Measurements from ENCODE around the gene C20orf204.

C20orf204 gene

DNA sequence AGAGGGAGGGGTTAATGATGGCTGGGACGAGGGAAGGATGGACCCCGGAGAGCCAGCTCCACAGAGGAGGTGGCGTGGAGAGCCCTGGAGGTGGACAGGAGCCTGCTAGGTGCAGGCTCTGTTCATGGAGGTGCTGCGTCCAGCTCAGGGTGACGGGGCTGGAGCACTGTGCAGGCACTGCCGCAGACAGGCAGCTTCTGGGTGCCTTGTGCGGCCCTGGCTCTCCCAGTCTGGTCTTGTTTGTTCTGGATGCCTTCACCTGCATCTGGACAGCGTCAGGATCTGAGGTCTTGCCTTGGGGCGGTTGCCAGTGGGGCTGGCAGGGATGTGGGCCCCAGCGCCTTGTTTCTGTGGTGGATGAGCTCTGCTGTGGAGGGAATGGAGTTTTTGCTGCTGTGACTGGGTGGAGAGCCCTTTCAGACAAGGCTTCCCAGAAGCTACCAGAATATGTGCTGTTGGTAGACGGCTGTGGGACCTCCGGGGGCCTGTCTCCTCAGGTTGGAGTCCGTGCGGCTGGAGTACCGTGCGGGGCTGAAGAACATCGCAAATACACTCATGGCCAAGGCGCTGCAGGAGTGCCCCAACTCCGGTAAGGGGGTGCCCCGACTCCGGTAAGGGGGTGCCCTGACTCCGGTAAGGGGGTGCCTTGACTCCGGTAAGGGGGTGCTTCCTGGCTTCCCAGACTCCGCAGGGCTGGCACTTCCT lies 7.8 kb upstream of the C20orf204 start:
- no peak for DNase-seq

DNA sequence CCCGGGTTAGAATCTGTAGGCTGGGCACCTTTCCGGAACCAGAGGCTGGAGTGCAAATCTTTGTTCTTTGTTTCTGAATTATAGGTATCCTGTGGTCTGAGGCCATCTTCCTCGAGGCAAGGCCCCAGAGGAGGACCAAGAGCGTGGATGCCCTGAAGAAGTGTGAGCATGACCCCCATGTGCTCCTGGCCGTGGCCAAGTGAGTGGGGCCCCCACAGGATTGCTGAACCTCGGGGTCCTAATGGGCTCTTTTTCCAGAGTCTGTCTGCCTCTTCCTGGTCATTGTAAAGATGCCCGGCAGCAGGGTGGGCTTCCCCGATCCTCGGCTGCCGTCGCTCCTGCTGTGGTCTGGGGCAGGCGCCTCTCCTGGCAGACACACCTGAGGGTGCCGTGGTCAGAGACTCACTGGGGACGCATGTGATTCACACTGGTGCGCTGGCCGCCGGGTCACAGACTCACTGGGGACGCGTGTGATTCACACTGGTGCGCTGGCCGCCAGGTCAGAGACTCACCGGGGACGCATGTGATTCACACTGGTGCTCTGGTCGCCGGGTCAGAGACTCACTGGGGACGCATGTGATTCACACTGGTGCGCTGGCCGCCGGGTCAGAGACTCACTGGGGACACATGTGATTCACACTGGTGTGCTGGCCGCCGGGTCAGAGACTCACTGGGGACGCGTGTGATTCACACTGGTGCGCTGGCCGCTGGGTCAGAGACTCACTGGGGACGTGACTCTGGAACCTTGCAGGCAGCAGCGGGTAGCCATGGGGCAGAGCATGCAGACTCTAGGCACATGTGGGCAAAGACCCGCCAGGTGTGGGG lies 6.5 kb upstream of the C20orf204 start:
- no peak for DNase-seq

DNA sequence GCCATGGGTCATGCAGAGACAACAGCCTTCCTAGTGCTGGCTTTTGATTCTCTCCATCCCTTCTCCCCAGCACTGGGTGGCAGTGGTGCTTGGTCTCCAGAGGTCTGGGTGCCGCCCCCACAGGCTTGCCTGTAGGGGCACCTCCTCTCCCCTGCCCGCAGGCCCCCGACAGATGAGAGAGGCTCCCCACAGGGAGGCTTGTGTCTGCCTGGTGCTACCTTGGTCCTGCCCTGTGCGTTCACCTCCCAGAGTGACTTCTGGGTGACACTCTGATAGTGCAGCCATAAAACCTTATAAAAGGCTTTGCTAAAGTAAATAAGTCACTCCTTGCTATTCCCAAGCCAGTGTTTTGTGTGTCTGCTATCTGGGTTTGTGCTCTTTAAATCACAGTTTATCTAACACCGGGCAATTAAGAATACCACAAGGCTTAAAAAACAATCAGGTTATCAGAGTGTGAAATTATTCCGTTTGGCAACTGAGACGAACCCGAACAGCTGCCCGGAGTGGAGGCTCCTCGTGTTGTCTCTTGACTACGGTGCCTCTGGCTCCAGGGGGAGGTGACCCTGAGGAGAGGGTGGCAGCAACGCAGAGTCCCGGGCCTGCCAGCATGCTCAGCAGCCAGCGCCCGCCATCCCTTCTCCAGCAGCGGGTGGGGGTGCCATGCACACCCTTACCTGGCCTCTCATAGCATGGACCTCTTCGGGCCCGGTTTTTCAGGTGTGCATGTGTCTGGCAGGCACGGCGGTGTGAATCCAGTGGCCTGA lies 5.4 kb upstream of the C20orf204 start:
- DNase-seq, result no peak

DNA sequence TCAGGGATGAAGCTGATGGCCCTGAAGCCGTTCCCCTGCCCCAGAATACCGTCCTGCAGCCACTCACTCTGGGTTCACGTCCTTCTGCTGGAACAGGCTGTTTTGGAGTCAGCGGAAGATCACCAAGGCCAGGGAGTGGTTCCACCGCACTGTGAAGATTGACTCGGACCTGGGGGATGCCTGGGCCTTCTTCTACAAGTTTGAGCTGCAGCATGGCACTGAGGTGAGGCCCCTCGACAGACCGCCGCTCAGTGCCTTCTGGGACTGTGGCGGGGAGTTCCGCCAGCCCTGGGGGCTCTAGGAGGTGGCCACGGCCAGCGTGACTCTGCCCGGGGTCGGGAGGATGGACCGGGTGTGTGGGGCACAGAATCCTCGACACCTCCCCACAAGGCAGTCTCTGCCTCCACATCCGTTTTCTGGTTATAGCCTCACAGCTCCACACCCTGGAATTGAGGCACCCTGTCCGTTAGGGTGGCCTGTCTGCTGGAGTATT lies 4.1 kb upstream of the C20orf204 start:
- DNase-seq, result no peak

DNA sequence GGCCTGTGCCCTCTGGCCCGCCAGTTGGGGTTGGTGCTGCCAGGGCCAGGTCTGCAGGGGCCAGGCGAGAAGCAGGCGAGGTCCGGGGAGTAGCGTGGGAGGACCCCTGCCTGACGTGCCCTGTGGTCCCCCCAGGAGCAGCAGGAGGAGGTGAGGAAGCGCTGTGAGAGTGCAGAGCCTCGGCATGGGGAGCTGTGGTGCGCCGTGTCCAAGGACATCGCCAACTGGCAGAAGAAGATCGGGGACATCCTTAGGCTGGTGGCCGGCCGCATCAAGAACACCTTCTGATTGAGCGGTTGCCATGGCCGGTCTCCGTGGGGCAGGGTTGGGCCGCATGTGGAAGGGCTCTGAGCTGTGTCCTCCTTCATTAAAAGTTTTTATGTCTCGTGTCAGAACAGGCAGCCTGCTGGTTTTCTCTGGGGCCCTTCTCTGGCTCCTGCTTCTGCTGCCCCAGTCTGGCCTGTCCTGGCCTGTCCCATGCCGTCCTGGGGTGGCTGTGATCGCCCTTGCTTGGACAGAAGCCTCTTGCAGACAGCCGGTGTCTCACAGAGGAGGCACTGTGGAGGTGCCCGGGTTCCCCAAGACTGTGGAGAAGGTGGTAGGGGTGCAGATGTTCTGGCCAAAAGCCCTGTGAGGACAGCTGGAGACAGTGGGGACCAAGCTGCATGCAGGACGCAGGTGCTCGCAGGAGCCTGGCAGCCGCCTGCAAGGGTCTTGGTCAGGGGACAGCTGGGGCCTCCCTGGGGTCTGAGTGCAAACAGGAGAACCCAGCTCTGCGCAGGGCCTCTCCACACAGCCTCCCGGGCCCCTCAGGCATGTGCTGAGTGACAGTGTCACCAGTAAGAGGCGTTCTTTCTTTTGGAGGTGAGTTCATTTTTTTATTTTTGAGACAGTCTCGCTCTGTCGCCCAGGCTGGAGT lies 3.0 kb upstream of the C20orf204 start:
- DNase-seq, result no peak

DNA sequence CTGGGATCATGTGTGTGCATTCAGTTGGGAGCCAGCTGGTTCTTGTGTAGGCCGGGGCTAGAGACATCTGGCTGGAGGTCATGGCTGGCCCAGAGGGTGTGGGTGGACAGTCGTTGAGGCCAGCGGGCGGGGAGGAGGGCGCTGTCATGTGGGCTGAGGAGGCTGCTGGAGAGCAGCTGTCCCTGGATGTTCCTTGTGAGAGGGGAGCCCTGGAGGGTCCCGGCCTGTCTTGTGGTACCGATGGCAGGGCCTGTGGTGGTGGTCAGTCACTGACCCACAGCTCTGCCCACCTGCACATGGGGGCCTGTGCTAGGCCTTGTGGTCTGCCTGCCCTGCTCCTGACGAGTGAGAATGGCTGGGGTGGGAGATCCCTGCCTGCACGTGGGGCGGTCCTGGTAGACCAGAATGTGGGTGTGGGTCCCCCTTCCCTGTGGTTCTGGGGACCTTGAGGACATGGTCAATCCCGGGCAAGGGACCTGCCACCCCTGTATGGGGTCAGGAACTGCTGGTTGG lies 1.9 kb upstream of the C20orf204 start:
- no peak for DNase-seq

DNA sequence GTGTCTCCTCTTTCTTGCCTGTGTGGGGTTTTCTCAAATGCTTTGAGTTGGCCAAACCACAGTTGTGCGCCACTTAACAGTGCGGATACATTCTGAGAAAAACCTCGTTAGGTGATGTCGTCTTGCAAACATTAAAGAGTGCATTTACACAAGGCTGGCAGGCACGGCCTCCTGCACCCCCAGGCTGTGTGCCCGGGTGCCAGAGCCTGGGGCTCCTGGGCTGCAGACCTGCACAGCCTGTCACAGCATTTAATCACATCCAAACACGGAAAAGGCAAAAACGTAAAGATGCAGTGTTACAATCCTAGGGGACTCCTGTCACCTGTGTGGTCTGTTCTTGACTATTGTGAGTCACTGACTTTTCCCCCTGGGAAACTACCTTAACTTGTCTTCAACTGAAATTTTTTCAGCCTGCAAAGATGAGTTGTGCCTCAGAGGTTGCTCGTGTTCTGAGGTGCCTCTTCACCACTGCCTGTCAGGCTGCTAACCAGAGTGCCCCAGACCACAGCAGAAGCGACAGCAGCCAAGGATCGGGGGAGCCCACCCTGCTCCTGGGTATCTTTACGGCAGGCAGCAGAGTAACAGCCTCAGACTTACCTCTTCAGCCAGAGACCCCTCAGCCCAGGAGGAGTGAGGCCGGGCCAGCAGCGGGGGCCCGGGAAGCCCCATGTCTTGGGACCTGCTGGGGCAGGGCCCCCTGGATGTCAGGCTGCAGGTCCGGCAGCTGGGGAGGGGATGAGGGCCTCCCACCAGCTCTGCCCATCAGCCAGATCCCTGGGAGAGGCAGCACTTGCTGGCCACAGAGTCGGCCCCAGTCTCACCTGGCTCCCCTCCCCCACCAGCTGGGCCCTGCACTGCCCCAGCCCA lies 683 bp upstream of the C20orf204 start:
- DNase-seq, result peak; percentile 79

DNA sequence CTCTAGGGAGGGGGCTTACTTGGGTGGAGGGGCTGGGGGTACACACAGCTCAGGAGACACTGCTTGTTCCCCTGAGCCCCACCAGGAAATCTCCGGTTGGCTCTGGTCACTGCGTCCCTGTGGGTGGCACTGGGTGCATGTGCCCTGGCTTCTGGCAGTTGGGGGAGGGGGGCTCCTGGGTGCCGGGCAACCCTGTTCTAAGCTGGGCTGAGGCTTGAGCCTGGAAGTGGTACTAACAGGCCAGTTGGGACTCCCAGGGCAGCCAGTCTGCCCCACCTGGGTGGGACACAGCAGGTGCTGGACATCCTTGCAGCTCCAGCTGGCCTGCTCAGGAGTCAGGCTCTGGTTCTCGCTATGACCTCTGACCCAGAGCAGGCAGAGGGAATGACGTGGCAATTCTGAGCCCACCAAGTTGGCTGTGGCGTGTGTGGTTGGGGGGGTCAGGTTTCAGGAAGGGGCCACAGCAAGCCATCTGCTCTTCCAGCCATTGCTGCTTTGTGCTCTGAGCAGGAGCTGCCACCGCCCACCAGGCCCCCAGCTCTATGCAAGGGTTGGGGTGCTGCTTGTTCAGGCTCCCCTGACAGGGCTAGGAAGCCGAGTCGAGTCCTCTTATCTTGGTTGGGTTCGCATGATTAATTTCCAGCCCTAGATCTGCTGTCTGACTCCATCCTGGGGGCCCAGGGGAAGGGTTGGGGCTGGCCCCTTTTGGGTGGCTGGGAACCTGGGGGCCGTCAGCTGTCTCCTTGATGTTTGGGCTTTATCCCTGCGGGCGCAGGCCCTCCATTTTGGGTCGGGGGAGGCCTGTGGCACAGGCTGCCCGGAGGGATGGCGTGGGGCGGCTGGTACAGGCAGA lies 590 bp downstream of the C20orf204 start:
- DNase-seq, result peak; percentile 37

DNA sequence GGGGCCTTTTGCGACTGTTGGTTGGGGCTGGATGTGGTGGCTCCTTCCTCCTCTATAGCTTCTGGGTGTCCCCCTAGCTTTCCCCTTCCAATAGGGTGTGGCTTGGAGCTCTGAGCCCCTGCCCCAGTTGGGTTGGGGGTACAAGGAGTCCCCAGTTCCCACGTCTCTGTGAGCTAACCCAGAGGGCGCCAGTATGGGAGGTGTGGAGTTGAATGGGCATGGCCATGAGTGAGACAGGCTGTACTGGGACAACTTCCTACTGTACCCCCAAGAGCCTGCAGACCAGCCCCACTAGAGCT lies 1.2 kb downstream of the C20orf204 start:
- DNase-seq, result no peak

DNA sequence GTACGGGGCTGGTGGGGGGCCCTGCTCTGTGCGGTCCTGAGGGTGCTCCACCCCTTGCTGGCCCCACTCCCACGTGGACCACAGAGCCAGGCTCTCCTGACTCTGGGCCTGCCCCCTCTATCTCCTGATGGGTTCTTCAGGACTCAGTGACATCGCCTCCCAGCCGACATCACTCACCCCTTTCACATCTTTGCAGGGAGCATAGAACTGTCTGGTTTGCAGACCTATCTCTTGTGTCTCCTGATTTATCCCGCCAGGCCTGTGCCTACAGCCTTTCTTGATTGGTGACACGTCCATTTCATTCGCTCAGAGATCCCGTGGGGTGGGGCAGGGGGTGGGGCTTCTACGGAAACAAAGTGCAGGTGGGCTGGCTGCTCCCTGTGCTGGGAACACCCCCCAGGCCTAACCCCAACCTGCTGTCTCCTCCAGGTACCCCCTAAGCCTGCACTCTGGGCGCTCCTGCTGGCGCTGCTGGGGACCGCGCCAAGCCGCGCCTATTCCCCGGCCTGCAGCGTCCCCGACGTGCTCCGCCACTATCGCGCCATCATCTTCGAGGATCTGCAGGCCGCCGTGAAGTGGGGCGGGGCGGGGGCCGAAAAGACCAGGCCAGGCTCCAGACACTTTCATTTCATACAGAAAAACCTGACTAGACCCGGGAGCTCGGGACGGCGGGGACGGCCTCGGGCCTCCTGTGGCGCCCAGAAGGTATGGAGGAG lies 1.7 kb downstream of the C20orf204 start:
- DNase-seq, result peak; percentile 32

DNA sequence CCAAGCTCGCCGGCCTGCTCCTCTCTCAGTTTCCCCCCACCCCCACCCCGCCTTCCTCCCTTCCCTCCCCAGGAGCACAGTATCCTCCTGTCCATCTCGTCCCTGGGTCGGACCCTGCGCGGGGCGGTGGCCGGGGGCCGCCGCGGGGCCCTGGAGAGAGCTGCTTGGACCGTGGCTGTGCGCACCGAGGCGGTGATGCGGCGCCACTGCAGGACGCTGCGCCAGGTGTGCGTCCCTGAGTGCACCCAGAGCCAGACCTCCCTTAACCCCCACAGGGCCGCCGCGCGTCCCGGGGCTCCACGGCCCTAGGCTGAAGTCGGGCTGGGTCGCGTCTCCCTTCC lies 2.2 kb downstream of the C20orf204 start:
- peak; percentile 31 for DNase-seq

DNA sequence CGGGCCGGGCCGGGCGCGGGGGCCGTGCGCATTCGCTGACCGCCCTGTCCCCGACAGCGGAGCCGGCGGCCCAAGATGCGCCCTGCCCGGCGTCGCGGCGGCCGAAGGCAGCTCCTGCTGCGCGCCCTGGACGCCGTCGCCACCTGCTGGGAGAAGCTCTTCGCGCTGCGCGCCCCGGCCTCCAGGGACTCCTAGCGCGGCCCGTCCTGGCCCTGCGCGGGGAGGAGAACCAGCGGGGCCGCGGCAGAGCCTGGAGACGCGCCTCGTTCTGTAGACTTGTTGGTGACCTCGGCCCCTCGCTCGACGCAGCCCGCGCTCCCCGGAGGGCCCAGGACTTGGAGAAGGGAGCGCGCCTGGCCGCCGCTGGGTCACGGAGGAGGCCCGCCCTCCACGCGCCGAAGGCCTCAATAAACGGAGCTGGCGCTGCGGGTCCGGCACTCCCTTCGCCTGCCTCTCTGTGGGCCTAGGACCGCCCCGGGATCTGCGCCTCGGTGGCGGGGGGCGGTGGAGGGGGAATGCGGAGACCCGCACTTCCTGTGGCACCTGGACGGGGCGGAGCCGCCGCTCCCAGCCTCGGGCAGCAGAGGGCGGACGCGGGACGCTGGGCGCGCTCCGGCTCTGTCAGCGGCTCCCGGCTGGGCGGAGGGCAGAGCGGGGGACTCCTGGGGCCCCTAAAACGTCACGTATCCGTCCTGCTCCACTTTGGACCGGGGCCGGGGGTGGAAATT lies 2.7 kb downstream of the C20orf204 start:
- peak; percentile 74 for DNase-seq

DNA sequence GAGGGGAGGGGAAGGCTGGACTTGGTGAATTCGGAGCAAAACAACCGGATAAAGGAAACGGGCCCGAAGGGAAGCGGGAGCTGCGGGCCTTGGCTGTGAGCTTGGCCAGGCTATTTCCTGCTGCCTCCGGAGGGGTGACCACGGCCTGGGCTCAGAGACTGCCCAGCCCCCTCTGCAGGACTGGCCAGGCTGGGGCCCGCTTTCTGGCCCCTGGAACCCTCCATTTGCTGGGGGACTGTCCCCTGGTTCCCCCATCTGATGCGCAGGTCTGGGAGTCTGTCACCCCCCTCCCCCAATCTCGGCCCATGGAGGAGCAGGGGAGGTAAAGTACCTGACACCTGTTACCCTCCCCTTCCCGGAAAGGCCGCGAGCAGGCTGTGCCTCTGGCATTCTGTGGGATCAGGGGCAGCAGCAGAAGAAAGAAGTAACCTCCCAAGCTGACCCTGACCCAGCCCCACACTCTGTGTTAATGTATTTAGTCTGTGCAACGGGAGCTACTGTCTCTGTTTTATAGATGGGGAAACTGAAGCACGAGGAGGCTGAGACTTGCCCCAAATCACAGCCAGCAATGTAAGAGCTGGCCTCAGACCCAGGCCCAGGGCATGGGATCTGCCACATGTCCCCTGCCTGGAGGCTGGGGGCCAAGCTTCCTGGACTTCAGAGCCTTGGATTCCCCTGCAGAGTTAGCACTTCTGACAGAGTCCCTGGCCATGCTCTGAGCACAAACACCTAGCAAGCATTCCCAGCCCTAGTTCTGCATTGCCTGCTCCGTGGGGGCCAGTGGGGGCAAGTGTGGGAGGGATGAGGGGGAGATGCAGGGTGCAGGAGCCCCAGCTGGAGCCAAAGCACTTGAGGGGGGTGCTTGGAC lies 3.5 kb downstream of the C20orf204 start:
- DNase-seq, result no peak

DNA sequence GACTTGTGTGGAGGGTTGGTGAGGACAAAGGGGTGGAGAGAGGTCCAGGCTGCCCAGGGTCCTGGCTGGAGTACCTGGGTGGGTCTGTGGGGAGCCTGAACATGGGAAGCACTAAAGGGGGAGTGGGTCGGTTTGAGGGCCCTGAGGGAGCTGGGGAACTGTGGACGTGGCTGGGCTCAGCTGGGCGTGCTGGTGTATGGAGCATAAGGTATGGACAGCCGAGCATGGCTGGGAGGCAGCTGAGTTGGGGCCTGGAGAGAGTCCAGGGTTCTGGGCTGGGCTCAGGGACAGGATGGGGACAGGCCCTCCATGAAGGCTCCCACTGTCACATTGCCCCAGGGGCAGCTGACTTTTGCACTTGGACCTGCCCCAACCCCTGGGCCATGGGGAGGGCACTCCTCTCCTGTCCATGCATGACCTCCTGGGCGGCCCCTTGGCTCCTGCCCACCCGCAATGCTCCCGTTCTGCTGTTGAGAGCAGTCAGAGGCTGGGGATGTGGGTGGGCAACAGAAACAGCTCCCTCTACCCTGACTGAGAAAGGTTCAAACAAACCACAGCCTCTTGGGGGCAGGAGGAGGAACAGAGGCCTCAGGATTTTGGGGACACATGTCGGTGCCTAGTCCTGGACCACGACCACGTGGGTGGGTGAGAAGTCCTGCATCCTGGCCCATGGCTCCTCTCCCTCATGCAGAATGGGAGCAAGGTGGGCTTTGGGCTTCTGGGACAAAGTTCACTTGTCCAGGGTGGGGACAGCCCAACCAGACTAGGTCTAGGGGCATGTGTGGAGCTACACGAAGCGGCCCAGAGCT lies 4.5 kb downstream of the C20orf204 start:
- DNase-seq, result no peak

DNA sequence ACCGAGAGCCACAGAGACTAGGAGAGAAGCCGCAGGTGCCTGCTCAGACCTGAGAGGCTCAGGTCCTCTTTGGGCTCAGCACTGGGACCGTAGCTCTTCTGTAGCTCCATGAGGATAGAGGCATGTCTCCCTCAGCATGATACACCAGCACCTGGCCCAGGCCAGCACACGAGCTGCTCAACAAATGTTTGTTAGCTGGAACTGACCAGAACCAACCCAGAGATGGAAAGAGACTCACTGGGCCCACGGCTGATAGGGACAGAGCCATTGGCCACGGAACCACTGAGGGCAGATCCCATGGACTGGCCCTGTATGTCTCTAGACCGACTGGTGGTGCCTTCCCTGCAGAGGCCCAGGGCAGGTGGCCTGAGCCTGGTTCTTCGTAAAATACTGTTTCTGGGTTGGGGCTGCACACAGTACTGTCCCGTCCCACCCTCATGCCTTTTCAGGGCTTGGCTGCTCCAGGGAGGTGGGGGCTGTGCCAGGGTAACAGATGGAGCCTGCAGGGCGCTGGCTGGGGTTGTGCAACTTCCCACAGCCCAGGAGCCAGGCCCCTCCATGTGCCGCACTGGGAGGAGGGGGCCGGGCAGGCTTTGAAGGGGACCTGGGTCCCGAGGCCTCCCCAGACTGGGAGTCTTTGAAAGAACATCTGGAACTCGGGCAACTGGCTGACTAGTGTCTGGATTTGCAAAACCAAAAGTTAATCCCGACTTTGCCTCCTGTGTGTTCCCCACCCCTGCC lies 5.2 kb downstream of the C20orf204 start:
- DNase-seq, result no peak

DNA sequence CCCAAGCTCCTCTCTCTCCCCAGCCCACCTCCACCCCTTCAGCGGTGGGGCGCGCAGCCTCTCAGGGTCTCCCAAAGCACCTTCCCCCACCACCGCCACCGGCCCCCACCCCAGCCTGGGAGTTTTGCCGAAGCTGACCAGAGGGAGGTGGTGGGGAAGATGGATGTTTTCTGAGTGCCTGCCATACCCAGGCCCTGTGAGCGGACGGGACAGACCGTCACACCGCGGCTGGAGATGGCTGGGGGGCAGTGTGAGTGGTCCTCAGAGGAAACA lies 5.7 kb downstream of the C20orf204 start:
- DNase-seq, result no peak
